Neural progenitor cell (in vitro differentiated cells): ENCODE results near the gene GPR45. TPM values are rescaled to one million over a fixed set of nuclear protein-coding genes. Genes with fewer than 3 reads are reported as not detected.

Experiments
- DNase-seq: peaks from one replicate; pipeline ENCODE4 v3.0.0-alpha.2; 2016; ENCODE audit warnings: low spot score
- H2AFZ ChIP-seq: fragments of 200-600 bp; sonication (generic); replicated peaks from 2 replicates; pipeline ENCODE4 v1.6.1; 2016; ENCODE audit warnings: antibody characterized with exemption
- H3F3A ChIP-seq: fragments of 200-600 bp; sonication (generic); 2 replicates; pipeline ENCODE4 v1.6.1; 2016; ENCODE audit warnings: antibody characterized with exemption, low read depth
- H3K27ac ChIP-seq: fragments of 200-600 bp; sonication (generic); 2 replicates; pipeline ENCODE4 v1.5.1; 2016; ENCODE audit warnings: mild to moderate bottlenecking
- H3K27me3 ChIP-seq: fragments of 200-600 bp; sonication (generic); 2 replicates; pipeline ENCODE4 v1.6.1; 2016; ENCODE audit warnings: mild to moderate bottlenecking, moderate library complexity
- H3K36me3 ChIP-seq: fragments of 200-600 bp; sonication (generic); 2 replicates; pipeline ENCODE4 v1.5.1; 2016
- H3K4me1 ChIP-seq: fragments of 200-600 bp; sonication (generic); 2 replicates; pipeline ENCODE4 v1.6.1; 2016; ENCODE audit warnings: mixed run types
- H3K4me2 ChIP-seq: fragments of 200-600 bp; sonication (generic); 2 replicates; pipeline ENCODE4 v1.6.1; 2016
- H3K4me3 ChIP-seq: fragments of 200-600 bp; sonication (generic); 2 replicates; pipeline ENCODE4 v1.5.1; 2016
- H3K79me2 ChIP-seq: fragments of 200-600 bp; sonication (generic); 2 replicates; pipeline ENCODE4 v1.6.1; 2016; ENCODE audit warnings: low read depth
- H3K9ac ChIP-seq: fragments of 200-600 bp; sonication (generic); 2 replicates; pipeline ENCODE4 v1.6.1; 2016
- H3K9me3 ChIP-seq: fragments of 200-600 bp; sonication (generic); 2 replicates; pipeline ENCODE4 v1.5.1; 2016; ENCODE audit warnings: low read depth
- H4K20me1 ChIP-seq: fragments of 200-600 bp; sonication (generic); 2 replicates; pipeline ENCODE4 v1.6.1; 2016; ENCODE audit warnings: low read depth
- H3K27ac Mint-ChIP-seq: 3 replicates; pipeline ENCODE4 v1.8.0; 2021; ENCODE audit warnings: mixed read lengths
- H3K27me3 Mint-ChIP-seq: 2 replicates; pipeline ENCODE4 v1.8.0; 2022; ENCODE audit warnings: low read depth, mild to moderate bottlenecking, inconsistent platforms, moderate library complexity, mixed read lengths; ENCODE audit not compliant: insufficient read depth
- H3K36me3 Mint-ChIP-seq: 3 replicates; pipeline ENCODE4 v1.8.0; 2021; ENCODE audit warnings: mixed read lengths
- H3K4me1 Mint-ChIP-seq: 3 replicates; pipeline ENCODE4 v1.8.0; 2021; ENCODE audit warnings: mixed read lengths
- H3K4me3 Mint-ChIP-seq: 3 replicates; pipeline ENCODE4 v1.8.0; 2021; ENCODE audit warnings: mild to moderate bottlenecking, moderate library complexity, mixed read lengths
- H3K9me3 Mint-ChIP-seq: 3 replicates; pipeline ENCODE4 v1.8.0; 2020; ENCODE audit warnings: mixed read lengths
- EZH2 ChIP-seq: fragments of 200-600 bp; sonication (generic); IDR thresholded peaks from 2 replicates; pipeline ENCODE4 v1.6.1; 2017; ENCODE audit warnings: antibody characterized with exemption, mild to moderate bottlenecking, moderate library complexity
- EZH2phosphoT487 ChIP-seq: fragments of 200-600 bp; sonication (generic); IDR thresholded peaks from 2 replicates; pipeline ENCODE4 v1.6.1; 2017; ENCODE audit warnings: antibody characterized with exemption
- total RNA-seq: library from RNA; depleted of rRNA; stranded (reverse); fragments of >200 nt; gene quantifications from 2 replicates; pipeline ENCODE4 v1.2.3, GENCODE V29; 2015; ENCODE audit warnings: low replicate concordance
- TF ChIP-seq, protein P1 (sequence below): fragments of 200-600 bp; sonication (generic); IDR thresholded peaks from 2 replicates; pipeline ENCODE4 v1.5.1; 2017; ENCODE audit warnings: antibody characterized with exemption, mild to moderate bottlenecking

Gene GPR45
- total RNA-seq, 1 donor from 2014 or later = not detected

DNA sequence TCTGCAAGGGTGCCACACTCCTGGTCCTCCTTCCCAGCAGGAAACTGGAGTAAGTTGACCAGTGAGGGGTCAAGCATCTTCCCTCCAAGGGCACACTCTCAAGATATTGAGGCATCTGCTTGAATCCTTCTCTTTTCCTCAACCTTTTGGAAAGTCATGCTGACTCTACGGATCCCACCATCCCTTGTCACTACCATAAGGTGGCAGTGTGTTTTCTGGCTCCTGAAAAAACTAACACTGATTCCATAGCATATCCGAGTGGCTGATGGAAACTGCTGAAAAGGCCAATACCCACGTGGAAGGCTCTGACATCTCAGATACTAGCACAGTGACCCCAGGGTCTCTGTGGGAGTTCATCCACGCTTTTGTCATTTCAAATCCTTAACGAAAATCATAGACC, 37.1 kb downstream of the GPR45 start:
- no peaks in the 10 kb centered on the region for H3K27me3 ChIP-seq
- Mint-ChIP-seq H3K36me3 (peaks cover 11% of the 10 kb centered on the region), H3K4me3 (no peak overlapping the region), H3K27ac (no peak overlapping the region), H3K27me3 (no peaks in the 10 kb centered on the region), H3K9me3 (no peaks in the 10 kb centered on the region), H3K4me1 (no peaks in the 10 kb centered on the region)
- no peaks in the 10 kb centered on the region for H3K79me2 ChIP-seq
- H4K20me1 ChIP-seq = no peaks in the 10 kb centered on the region
- DNase-seq = no peak
- TF ChIP-seq EZH2 (no peak), EZH2phosphoT487 (no peak)
- TF ChIP-seq, protein P1, sequence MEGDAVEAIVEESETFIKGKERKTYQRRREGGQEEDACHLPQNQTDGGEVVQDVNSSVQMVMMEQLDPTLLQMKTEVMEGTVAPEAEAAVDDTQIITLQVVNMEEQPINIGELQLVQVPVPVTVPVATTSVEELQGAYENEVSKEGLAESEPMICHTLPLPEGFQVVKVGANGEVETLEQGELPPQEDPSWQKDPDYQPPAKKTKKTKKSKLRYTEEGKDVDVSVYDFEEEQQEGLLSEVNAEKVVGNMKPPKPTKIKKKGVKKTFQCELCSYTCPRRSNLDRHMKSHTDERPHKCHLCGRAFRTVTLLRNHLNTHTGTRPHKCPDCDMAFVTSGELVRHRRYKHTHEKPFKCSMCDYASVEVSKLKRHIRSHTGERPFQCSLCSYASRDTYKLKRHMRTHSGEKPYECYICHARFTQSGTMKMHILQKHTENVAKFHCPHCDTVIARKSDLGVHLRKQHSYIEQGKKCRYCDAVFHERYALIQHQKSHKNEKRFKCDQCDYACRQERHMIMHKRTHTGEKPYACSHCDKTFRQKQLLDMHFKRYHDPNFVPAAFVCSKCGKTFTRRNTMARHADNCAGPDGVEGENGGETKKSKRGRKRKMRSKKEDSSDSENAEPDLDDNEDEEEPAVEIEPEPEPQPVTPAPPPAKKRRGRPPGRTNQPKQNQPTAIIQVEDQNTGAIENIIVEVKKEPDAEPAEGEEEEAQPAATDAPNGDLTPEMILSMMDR = peak; percentile 29
- H2AFZ ChIP-seq = no peak overlapping the region
- no peak overlapping the region for H3K4me3 ChIP-seq
- H3F3A ChIP-seq = no peaks in the 10 kb centered on the region
- H3K4me2 ChIP-seq = no peak overlapping the region
- H3K9me3 ChIP-seq = no peaks in the 10 kb centered on the region
- no peaks in the 10 kb centered on the region for H3K4me1 ChIP-seq
- no peaks in the 10 kb centered on the region for H3K36me3 ChIP-seq
- H3K9ac ChIP-seq = no peak overlapping the region
- H3K27ac ChIP-seq = no peak overlapping the region

- H3K36me3 ChIP-seq = no peaks in the 10 kb centered on the region
- H3F3A ChIP-seq = no peaks in the 10 kb centered on the region
- no peak overlapping the region for H3K27ac ChIP-seq
- H3K27me3 ChIP-seq = no peaks in the 10 kb centered on the region
- TF ChIP-seq, protein P1 = no peak
- no peak for TF ChIP-seq EZH2
- TF ChIP-seq EZH2phosphoT487 = no peak
- H3K4me1 Mint-ChIP-seq = no peaks in the 10 kb centered on the region
- no peak overlapping the region for H3K4me2 ChIP-seq
- no peaks in the 10 kb centered on the region for H4K20me1 ChIP-seq
- H3K36me3 Mint-ChIP-seq = peaks cover 13% of the 10 kb centered on the region
- H3K4me1 ChIP-seq = no peaks in the 10 kb centered on the region
- H3K4me3 Mint-ChIP-seq = no peak overlapping the region
- no peak overlapping the region for H3K9ac ChIP-seq
- DNase-seq = no peak
- H3K79me2 ChIP-seq = no peaks in the 10 kb centered on the region
- no peak overlapping the region for H3K27ac Mint-ChIP-seq
- no peaks in the 10 kb centered on the region for H3K9me3 Mint-ChIP-seq
- H2AFZ ChIP-seq = no peak overlapping the region
- H3K27me3 Mint-ChIP-seq = no peaks in the 10 kb centered on the region
- no peaks in the 10 kb centered on the region for H3K9me3 ChIP-seq
- no peak overlapping the region for H3K4me3 ChIP-seq
Observed at GRCh38 chr2:105279126-105279525, 37.6 kb downstream of the GPR45 start.

DNA sequence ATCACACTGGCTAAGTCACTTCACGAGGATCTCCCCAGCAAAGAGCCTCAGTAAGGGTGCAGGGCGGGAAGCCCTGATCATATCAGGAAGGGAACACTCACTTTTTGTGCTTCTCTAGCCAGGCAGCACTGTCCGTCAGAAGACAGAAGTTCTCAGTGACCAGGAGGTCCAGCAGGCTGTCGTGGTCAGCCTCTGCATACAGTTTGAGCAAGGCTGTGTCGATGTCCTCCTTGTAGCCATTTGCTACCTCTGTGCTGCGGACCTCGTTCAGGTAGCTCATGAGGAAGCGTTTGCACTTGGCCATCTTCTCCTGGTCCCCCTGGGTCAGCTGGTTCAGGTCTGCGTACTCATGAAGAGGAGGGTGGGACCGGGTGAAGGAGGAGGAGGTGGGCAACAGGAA, 38.7 kb downstream of the GPR45 start:
- H3K27ac Mint-ChIP-seq = peak overlapping the region; percentile 27

More for the DNA sequence above, 38.7 kb downstream of the GPR45 start:
- Histone ChIP-seq H3K9me3 (no peaks in the 10 kb centered on the region), H2AFZ (no peak overlapping the region), H3K4me1 (no peaks in the 10 kb centered on the region), H3K27ac (no peak overlapping the region), H3K79me2 (no peaks in the 10 kb centered on the region), H4K20me1 (no peaks in the 10 kb centered on the region), H3K36me3 (no peaks in the 10 kb centered on the region), H3K9ac (no peak overlapping the region), H3K4me2 (no peak overlapping the region), H3K27me3 (no peaks in the 10 kb centered on the region), H3F3A (no peaks in the 10 kb centered on the region), H3K4me3 (no peak overlapping the region)
- Mint-ChIP-seq H3K9me3 (no peaks in the 10 kb centered on the region), H3K4me3 (no peak overlapping the region), H3K27me3 (no peaks in the 10 kb centered on the region), H3K4me1 (no peaks in the 10 kb centered on the region), H3K36me3 (peaks cover 13% of the 10 kb centered on the region)
- no peak for DNase-seq
- no peak for TF ChIP-seq EZH2phosphoT487
- no peak for TF ChIP-seq EZH2
- TF ChIP-seq, protein P1 = no peak
